Hematopoietic multipotent progenitor cell treated with erythropoietin and hydrocortisone succinate and interleukin-3 and kit ligand, for 8 days (in vitro differentiated cells): ENCODE results near the gene SND1.

Experiments
- DNase-seq: peaks from one replicate; pipeline ENCODE4 v3.0.0-alpha.2; 2015

The SND1 gene

DNA sequence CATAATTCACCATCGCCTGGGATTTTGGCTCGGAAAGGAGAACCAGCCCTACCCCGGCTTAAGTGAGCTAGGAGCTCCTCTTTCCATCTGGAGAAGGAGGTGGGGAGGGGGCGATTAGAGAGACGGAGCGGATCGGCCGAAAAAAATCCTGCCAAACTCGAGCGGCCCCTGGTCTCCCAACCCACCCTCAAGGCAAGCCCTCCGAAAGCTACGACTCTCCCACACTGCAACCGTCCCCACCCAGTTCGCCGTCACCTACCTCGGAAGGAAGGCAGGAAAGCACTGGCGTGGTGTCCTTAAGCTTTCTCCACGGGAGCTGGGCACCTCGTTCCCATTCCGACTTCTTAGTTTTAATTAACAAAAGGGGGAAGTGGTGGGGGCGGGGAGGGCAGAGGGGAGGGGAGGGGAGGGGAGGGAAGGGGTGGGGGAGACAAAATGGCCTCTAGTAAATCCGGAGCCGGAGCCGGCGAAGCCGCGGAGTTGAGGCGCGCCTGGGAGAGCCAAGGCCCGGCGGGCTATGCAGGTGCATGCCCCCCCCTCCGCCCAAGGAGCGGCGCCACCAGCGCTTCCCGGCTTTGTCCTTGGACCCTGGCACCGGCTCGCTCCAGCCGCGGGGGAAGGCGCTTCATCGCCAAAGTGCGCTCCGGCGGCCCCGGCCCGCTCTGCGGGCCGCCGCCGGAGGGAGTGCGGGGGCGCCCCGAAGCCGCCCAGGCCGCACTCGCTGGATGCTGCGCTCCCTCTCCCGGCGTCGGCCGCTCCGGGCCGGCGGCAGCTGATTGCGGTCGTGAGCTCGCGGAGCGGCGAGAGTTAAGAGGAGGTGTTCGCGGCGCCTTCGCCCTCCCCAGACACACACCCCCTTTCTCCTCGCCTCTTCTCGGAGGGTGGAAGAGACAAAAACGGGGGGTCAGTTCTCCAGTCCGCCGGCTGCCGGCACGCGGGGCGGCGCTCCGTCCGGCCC, 378.9 kb downstream of the SND1 start, which contains the start of gene LRRC4:
Gene LRRC4 (minus strand): TSS at position 784 of the 958 bp plus-strand sequence. CDS start 797 bp downstream, outside the sequence.
- peak; percentile 58 for DNase-seq

DNA sequence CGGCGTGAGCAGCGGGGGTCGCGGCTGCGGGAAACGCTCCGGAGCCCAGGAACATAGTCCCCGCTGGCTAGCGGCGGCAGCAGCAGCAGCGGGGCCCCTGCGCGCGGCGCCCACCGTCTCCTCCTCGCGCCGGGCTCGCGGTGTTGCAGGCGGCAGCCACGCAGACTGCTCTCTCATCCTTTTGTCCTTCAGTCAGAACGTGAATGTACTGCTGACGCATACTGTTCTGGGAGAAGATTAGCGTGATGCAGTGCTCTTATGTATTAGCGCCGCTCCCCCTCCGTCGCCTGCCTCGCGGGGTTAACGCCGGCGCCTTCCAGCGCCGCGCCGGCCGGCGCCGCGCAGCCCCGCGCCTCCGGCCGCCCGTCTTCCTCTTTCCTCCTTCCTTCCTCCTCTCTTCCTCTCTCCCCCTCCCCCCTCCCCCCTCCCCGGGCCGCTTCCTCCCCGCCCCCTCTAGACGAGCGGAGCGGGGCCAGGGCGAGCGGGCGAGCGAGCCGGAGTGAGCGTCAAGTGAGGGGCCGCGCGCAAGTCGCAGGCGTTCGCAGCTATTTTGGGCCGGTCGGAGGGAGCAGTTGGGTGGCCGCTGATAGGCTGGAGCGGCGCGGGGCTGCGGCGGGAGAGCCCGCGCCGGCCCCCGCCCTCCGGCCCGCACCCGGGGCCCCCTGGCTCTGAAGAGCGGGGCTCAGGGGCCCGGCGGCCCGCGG, 380.1 kb downstream of the SND1 start:
- DNase-seq: peak; percentile 81

- DNase-seq: no peak
These were observed 380.7 kb downstream of the SND1 start for GRCh38 chr7:128032605-128033235.

DNA sequence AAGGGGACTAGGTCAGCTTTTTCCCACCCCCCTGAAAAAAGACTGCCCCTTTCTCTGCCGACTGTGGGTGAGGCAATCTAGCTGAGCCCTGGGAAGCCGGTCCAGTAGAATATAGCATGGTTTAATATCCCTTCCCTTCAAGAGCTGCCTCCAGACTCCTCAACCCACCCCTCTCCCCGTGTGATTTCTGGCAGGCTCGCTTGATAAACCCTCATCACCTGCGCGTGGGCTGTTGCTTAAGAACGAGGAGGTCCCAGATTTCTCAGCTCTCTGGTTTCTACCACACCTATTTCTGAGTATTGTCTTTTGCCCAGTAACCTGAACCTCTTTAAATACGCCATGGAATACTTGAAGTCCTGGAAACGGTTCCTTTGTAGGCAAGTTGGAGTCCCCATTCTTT, 381.3 kb downstream of the SND1 start:
- DNase-seq: no peak

- DNase-seq: no peak
These were observed 382.8 kb downstream of the SND1 start for GRCh38 chr7:128034825-128035224.

DNA sequence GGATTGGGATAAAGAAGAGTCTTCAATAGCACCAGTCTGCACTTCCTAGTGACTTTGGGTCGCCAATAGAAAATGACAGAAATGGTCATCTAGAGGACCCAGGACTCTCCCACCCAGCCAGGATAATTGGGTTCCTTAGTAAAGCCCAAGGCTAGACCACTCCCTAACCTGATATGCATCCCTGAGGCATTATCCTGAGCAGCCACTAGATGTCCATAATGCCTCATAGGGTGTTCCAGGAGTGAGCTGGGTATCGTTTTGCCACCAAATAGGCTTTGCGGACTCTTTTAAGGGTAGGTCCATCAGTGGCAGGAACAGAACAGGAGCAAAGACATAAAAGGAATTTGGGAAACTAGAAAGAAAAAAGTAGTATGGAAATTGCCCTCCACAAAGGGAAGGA, 383.7 kb downstream of the SND1 start:
- DNase-seq: peak; percentile 33

DNA sequence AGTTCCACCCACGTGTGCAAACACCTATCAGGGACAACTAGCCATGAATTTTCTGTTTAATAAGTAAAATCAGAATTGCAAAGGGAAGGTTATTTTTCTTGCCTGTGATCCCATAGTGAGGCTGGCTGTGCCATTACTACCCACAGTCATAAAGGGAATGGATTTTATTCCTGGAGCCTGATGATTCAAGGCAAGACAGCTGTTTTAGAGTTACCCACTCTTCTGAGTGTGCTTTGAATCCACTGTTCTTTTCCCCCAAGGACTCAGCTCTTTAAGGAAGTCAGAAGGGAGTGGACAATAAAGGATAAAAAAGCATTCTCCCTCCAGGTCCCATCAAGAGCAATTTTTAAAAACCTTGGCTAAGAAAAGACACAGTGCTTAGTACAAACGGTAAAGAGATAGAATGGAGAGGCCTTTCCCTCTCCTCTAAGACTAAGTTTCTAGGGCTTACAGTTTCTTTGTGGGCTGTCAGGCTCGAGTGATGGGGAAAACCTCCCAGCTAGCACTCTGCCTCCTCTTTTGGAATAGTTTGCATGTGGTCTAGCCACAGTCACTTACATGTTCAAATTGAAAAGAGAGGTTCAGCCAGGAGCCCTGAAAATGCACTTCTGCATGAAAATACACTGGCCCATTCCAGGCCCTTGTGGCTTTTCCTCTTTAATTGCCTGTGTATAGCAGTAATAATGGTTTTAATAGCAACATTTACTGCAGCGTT, 384.4 kb downstream of the SND1 start:
- no peak for DNase-seq

- DNase-seq: no peak
These were observed 385.1 kb downstream of the SND1 start for GRCh38 chr7:128037081-128037480.

DNA sequence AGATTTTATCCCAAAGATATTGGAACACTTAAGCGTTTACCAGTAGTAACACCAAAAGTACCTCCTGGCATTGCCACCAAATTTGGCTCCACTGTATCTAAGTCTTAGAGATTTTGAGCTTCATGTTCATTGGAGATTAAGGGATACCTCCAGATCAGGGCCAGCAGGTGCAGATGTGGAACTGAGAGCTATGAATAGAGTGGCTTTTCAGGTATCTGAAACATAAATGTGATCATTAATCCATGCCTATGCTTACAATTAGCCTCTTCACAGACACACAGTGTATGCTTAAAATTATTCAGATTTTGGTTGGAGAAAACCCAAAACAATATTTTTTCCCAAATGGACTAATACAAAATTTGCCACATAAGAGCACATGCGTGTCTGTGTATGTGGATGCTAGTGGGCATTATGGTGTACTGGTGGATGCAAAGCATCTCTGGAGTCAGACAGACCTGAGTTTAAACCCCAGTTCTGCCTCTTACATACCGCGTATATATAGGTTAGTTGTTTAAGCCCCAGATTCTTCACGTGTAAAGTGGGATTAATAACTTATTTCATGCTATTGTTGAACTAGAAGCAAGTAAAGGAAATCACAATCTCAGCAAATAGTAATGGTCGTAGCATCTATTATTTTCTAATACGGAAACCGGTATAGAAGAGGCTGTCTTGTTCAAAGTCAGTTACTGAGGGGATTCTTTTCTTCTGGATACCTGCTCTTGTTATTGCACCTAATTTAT, 386.1 kb downstream of the SND1 start:
- DNase-seq: no peak

- DNase-seq: no peak
These were observed 387.6 kb downstream of the SND1 start for GRCh38 chr7:128039544-128039953.

GRCh38 chr7:128040205-128040604, 388.2 kb downstream of the SND1 start:
- no peak for DNase-seq

GRCh38 chr7:128041203-128041602, 389.2 kb downstream of the SND1 start:
- no peak for DNase-seq

DNA sequence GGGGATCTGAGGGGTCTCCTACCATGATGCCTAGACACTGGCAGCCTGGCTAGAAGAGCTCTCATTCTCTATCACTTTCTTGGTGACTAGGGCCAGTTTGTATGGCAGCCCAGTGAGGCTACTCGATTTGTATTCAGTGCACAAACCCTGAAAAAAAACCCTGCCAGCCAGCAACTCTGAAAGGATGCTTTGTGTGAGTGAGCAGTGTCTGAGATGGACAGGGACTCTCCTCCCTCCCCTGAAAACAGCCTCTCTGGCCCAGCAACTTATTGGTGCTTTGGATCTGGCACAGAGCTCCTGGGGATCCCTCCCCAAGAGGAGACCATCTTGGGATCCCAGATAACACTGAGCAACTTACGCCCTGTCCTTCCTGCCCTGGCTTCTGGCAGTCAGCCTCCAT, 390.0 kb downstream of the SND1 start:
- DNase-seq: no peak

DNA sequence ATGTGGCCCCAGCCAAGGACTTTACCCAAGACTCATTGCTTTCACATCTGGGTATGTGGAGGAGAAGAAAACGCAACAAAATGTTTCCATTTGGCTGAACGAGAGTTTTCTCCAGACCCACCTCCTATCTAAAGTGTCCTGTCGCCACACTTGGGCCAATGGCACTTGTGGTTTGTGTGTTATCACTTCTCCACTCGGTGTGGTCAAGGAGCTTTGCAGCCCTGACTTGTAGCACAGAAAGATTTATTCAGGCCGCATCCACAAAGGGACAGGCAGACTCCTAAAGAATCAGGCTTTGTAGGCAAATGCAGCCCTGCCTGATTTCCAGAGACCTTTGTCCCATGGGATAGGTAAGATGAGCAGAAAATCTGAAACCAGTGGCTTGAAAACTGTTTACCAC, 392.1 kb downstream of the SND1 start:
- DNase-seq: peak; percentile 37

- DNase-seq: no peak
These were observed 393.2 kb downstream of the SND1 start for GRCh38 chr7:128045158-128045557.

GRCh38 chr7:128045766-128046165, 393.8 kb downstream of the SND1 start:
- no peak for DNase-seq

- DNase-seq: no peak
These were observed 400.4 kb downstream of the SND1 start for GRCh38 chr7:128052404-128052803.

GRCh38 chr7:128053023-128053422, 401.0 kb downstream of the SND1 start:
- peak; percentile 36 for DNase-seq

DNA sequence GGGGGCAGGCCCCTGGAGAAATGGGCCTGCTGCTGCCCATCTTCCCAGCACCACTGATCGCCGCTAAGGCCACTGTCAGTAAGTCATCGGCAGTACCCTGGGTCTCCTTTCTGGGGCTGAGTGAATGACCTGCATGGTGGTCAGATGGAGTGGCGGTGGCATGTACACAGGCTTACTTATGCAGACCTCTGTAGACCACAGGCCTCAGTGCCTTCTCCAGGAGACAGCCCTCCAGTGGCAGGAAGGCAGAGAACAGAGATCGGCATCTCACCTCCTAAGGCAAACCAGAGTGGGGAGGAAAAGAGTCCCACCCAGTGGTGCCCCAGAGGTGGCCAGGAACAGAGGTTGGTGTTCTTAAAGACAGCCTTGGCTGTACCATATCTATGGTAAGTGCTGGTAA, 402.0 kb downstream of the SND1 start:
- DNase-seq: no peak

GRCh38 chr7:128054511-128054910, 402.5 kb downstream of the SND1 start:
- DNase-seq: no peak

- no peak for DNase-seq
These were observed 403.6 kb downstream of the SND1 start for GRCh38 chr7:128055637-128056036.

DNA sequence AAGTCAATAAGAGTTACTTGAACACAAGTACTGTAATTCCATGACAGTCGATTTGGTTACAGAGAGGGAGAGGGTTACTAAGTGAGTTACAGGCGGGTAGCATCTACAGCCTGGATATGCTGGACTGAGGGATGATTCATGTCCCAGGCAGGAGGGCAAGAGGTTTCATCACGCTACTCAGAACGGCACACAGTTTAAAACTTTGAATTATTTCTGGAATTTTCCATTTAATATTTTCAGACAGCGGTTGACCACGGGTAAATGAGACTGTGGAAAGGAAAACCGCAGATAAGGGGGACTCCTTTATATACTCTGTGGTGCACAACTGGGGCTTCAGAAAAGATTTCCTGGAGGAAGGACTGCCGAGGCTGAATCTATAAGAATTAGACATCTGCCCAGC, 404.9 kb downstream of the SND1 start:
- no peak for DNase-seq
